ENCODE data around the gene TMEM26.

Gene TMEM26

GRCh38 chr10:61458031-61458430 is 4.8 kb upstream of the TMEM26 start:
- DNase-seq, result no peak

GRCh38 chr10:61456095-61456789 is 3.1 kb upstream of the TMEM26 start:
- no peak for DNase-seq

GRCh38 chr10:61455656-61456055 is 2.5 kb upstream of the TMEM26 start:
- DNase-seq, result no peak

GRCh38 chr10:61454541-61454940 is 1.4 kb upstream of the TMEM26 start:
- no peak for DNase-seq

GRCh38 chr10:61452151-61452651 is 980 bp downstream of the TMEM26 start:
- no peak for DNase-seq

- no peak for DNase-seq
Measured at GRCh38 chr10:61451357-61451756, 1.8 kb downstream of the TMEM26 start.

GRCh38 chr10:61448841-61449600 is 4.2 kb downstream of the TMEM26 start:
- DNase-seq, result no peak

- DNase-seq, result no peak
Measured at GRCh38 chr10:61448091-61448490, 5.1 kb downstream of the TMEM26 start.

- no peak for DNase-seq
Measured at GRCh38 chr10:61439058-61439609, 14.0 kb downstream of the TMEM26 start.

GRCh38 chr10:61438141-61438988 is 14.8 kb downstream of the TMEM26 start:
- no peak for DNase-seq

GRCh38 chr10:61423178-61423577 is 30.0 kb downstream of the TMEM26 start:
- no peak for DNase-seq

- no peak for DNase-seq
Measured at GRCh38 chr10:61417661-61418060, 35.5 kb downstream of the TMEM26 start.

GRCh38 chr10:61415824-61416223 is 37.4 kb downstream of the TMEM26 start:
- DNase-seq, result no peak

- no peak for DNase-seq
Measured at GRCh38 chr10:61411706-61412105, 41.5 kb downstream of the TMEM26 start.

GRCh38 chr10:61410353-61411070 is 42.7 kb downstream of the TMEM26 start:
- no peak for DNase-seq

- no peak for DNase-seq
Measured at GRCh38 chr10:61409157-61409556, 44.0 kb downstream of the TMEM26 start.

- no peak for DNase-seq
Measured at GRCh38 chr10:61408105-61408504, 45.1 kb downstream of the TMEM26 start.

GRCh38 chr10:61406736-61407135 is 46.4 kb downstream of the TMEM26 start:
- no peak for DNase-seq

- no peak for DNase-seq
Measured at GRCh38 chr10:61406242-61406641, 46.9 kb downstream of the TMEM26 start.

GRCh38 chr10:61404751-61405150 is 48.4 kb downstream of the TMEM26 start:
- no peak for DNase-seq

- no peak for DNase-seq
Measured at GRCh38 chr10:61400524-61400923, 52.7 kb downstream of the TMEM26 start.

GRCh38 chr10:61399406-61399805 is 53.8 kb downstream of the TMEM26 start:
- no peak for DNase-seq
